GM18873 (cell line): ENCODE data around the gene GPR42.
"Not testable (repeated sequence)": the region's sequence is repeated elsewhere in the genome, so short reads cannot be mapped to it uniquely, and the experiment has no call there.

Experiments used
- ATAC-seq: cut with Tn5 transposase; IDR thresholded peaks from one replicate; pipeline ENCODE4 v1.9.1; 2021; ENCODE audit warnings: mild to moderate bottlenecking, moderate library complexity, moderate number of reproducible peaks; ENCODE audit not compliant: unreplicated experiment, low FRiP score

Gene GPR42

DNA sequence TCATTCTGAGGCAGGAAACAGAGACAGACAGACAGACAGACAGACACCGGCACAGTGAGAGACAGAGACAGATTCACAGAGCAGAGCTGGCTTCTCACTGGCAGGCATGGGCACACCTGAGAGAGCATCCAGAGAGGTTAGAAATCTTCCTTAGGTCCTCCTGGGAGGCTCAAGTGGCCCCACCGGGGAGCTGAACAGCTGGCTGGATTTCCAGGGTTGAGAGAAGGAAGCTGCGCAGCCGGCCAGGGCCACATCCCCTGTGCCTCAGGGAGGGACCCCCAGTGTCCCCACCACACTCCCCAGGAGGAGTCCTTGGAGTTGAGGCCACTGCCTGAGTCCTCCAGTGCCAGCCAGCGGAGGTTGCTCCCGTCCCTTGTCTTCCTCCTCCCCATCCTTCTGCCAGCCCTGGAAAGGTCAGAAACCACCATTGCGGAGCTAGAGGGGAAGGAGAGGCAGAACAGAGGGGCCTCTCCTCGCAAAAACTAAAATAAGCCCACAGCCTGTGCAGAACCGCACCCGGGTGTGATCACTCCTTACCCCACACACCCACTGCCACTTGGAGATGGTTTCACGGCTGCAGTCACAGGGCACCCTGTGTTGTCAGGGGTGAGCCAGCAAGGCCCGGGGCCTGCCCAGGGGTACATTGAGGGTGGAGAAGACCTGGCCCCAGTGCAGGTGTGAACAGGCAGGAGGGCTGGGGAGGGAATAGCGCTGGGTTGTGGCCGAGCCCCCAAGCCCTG, 8.4 kb upstream of the GPR42 start:
- no peak for ATAC-seq

DNA sequence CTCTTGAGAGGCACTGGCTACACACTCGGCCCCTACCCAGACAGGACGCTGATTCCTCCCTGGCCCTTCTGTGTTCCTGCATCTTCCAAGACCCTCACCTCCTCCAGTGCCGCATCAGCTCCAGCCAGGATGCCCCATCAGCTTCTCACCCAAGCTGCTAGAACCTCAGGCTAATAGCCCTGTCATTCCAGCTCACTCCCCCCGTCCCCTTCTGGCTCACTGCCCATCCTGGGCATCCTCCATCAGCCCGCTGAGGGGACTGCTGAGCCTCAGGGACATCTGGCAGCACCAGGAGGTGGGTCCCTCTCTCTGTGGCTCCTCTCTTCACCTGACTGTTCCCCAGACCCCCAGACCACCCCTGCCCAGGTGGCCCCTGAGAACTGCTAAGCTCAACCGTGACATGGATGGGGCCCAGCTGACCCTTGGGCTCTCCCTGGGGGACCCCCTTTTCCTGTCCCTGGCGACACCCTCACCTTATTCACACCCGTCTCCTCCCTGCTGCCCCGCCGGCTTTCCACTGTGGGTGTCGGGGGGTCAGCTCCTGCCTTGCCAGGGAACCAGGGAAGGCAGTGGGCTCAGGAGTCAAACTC, 7.8 kb upstream of the GPR42 start:
- no peak for ATAC-seq

DNA sequence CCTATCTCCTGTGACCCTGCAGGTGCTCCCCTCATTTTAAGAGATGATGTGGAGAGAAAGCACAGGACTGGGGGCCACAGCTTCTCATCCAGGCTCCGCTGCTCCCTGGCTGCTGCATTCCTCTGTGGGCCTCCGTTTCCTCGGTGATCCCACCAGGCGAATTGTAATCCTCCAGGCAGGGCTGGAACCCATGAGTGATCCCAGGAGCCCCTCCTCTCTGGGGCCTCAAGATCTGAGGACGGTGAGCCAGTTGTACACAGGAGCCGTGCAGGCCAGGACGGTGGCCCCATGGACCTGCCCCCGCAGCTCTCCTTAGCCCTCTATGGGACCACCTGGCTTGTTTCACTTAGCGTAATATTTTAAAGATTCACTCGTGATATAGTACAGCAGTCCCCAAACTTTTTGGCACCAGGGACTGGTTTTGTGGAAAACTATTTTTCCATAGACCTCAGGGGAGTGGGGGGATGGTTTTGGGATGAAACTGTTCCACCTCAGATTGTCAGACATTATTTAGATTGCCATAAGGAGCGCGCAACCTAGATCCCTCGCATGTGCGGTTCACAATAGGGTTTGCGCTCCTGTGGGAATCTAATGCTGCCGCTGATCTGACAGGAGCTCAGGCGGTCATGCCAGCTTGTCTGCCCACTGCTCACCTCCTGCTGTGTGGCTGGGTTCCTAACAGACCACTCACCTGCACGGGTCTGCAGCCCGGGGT, 7.0 kb upstream of the GPR42 start:
- no peak for ATAC-seq

DNA sequence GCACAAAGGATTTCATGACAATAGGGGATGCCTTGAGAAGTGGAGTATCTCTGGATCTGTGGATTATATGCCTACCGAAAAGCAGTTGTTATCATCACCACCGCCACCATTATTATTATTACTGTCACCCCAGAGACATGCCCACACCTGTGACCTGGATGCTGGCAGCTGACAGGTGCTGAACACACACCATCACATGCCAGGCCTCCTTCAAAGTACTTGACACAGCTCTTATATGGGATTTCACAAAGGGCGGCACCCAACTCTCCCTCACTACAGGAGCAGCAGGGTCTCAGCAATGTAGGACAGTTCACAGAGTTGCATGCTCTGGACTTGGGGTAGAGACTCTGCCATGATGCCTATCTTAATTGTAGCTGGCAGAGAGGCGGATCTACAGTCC, 5.6 kb upstream of the GPR42 start:
- ATAC-seq = no peak

DNA sequence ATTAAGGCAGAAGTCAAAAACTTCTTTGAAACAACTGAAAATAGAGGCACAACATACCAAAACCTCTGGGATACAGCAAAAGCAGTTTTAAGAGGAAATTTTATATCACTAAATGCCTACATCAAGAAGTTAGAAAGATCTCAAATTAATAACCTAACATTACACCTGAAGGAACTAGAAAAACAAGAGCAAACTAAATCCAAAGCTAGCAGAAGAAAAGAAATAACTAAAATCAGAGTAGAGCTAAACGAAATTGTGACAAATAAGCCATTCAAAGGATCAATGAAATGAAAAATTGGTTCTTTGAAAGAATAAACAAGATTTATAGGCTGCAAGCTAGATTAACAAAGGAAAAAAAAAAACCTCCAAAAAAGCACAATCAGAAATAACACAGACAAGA, 2.5 kb upstream of the GPR42 start:
- no peak for ATAC-seq

DNA sequence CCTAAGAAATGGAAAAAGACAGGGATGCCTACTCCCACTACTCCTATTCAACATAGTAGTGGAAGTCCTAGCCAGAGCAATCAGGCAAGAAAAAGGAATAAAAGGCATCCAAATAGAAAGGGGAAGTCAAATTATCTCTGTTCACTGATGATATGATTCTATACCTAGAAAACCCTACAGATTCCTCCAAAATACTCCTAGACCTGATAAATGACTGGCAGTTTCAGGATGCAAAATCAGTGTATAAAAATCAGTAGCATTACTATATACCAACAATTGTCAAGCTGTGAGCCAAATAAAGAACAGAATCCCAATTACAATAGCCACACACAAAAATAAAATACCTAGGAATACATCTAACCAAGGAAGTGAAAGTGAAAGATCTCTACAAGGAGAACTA, 1.3 kb upstream of the GPR42 start:
- ATAC-seq = no peak

DNA sequence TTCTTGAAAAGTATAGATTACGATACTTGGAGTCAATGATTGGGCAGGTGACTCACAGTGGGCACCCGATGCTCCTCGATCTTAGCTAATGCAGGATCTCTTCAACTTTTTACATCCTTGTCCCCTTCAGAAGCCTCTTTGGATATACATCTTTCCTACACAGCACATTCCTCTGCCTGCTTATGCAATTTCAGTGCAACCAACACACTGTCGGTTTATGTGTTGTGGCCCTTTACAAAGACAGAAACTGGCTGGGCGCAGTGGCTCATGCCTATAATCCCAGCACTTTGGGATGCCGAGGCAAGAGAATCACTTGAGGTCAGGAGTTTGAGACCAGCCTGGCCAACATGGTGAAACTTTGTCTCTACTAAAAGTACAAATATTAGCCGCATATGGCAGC, 2.6 kb downstream of the GPR42 start:
- no peak for ATAC-seq

DNA sequence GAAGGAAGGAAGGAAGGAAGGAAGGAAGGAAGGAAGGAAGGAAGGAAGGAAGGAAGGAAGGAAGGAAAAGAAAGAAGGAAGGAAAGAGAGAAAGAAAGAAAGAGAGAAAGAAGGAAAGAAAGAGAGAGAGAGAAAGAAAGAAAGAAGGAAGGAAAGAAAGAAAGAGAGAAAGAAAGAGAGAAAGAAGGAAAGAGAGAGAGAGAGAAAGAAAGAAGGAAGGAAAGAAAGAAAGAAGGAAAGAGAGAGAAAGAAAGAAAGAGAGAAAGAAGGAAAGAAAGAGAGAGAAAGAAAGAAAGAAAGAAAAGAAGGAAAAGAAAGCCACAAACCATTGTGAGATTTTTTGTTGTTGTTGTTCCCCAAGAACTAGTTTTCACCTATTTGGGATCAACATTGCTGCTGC, 3.2 kb downstream of the GPR42 start:
- not testable (repeated sequence) for ATAC-seq

DNA sequence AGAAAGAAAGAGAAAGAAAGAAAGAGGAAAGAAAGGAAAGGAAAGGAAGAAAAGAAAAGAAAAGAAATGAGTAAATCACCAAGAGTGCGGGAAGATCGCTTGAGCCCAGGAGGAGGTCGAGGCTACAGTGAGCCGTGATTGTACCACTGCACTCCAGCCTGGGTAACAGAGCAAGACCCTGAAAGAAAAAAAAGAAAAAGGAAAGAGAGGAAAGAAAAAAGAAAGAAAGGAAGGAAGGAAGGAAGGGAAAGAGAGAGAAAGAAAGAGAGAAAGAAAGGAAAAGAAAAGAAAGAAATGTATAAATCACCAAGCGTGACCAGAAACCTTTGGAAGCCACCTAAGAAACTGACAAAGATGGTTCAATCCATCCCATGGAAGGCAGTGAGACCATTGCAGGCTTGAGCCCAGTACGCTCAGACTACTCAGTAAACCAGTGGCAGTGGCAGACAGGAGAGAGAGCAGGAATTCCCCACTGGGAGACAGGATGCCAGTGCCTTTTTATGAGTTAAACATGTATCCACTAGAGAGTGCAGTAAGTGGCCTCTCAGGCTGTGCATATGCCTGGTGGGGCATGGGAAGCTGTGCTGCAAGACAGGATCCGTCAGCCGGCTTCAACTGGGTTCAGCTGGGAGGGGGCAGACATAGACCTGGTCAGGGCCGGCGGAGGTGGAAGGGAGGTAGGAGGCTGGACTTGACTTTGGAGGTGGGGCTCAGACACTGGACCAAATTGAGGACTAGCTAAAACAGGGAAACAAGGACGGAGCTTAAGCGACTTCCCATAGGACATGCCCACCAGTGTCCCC, 4.8 kb downstream of the GPR42 start:
- ATAC-seq = no peak

DNA sequence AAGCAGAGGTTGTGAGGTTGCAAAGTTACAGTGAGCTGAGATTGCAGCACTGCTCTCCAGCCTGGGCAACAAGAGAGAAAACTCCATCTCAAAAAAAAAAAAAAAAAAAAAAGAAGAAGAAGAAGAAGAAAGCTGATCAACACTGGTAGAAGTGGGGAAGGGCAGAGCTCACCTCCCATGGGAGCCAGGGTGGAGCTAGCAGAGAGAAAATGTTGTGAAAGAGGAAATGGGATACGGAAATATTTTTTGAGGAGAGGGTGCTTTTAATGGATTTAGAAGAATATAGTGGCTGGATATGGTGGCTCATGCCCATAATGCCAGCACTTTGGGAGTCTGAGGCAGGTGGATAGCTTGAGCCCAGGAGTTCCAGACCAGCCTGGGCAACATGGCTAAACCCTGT, 6.8 kb downstream of the GPR42 start:
- no peak for ATAC-seq

DNA sequence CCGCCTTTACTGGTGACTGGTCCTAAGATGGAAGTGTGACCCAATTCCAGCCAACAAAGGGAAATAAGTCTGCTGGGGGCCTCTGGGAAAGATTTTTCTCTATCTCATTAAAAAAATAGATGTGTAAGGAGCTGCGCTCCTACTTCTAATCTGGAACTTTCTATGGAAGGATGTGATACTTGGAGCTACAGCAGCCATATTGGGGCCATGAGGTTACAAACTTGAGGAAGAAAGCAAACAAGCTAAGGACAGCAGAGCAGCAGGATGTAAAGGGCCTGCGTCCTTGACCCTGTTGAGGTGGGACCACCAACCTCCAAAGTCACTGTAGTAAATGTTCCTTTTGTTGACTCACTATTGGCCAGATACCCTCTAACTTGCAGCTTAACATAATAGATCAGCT, 7.5 kb downstream of the GPR42 start:
- ATAC-seq = no peak

DNA sequence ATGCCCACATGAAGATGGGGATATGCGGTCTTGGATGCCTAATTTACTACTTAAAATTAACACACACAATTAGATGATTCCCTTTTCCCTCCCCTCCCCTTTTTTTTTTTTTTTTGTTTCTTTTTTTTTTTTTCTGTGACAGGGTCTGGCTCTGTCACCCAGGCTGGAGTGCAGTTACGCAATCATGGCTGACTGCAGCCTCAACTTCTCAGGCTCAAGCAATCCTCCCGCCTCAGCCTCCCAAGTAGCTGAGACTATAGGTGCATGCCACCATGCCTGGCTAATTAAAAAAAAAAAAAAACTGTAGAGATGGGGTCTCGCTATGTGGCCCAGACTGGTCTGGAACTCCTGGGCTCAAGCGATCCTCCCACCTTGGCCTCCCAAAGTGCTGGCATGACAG, 8.7 kb downstream of the GPR42 start:
- not testable (repeated sequence) for ATAC-seq

DNA sequence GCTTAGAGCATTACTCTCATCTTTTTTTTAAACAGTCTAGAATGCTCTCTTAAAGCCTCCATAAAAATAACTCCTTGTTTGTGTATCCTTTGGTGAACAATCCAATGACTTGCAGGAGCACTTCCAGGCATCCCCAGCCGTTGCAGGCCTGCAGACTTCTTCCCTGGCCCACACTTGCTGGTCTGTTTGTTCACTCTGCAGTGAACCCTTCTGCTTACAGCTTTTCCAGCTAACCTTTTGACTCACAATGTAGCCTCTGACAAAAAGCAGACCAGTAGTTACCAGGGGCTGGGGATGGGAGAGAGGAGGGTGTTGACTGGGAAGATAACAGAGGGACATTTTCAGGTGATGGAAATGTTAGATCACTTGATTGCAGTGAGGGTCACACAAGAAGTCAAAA, 9.1 kb downstream of the GPR42 start:
- ATAC-seq = no peak

DNA sequence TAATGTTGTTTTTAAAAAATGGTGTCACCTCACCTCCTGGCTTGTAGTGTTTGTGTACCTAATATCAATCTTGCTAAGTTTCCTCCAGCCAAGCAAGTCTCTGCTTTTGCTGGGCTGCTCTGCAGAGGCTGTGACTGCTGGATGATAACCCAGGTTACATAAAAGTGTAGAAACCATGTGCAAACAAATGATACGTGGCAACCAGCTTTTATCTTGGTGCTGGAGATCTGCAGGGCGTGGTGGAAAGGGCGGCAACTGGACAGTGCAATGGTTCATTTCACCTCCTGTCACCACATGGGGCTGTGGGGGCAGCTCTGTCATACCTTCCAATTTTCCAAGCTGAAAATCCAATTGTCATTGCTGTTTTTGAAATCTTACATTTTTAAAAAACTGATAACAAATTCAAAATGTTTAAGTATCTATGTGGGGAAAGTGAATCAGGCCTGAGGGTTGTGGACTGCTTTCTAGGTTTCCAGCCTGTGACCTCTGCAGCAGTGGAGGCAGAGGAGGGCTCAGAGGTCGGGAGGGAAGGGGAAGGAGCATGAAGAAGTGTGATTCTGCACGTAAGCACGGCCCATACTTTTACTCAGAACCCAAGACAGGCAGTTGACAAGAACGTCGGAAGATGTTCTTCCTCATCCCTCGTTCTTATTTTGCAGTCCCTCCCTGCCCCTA, 9.7 kb downstream of the GPR42 start:
- no peak for ATAC-seq

DNA sequence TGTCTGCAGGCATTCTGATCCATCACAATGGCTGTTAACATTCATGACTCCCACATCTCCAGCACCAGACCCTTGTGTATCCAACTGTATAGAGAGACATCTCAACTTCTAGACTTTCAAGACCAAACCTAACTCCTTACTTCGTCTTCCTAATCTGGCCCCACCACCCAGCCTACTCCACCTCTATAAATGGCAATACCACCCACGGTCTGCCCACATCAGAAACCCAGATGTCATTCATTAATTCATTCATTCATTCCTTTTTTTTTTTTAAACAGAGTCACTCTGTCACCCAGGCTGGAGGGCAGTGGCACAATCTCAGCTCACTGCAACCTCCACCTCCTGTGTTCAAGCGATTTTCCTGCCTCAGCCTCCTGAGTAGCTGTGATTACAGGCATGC, 10.4 kb downstream of the GPR42 start:
- ATAC-seq = no peak

DNA sequence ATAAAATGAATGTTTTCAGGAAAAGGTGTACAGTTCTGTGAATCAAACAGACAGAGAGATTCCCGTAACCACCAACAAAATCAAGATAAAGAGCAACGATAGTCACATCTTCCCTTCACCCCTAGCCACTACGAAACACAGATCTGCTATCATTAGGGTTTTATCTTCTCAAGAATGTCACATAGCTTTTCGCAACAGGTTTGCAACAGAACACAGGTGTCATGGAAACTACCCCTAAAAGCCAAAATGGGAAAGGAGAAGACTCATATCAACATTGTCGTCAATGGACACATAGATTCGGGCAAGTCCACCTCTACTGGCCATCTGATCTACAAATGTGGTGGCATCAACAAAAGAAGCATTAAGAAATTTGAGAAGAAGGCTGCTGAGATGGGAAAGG, 11.1 kb downstream of the GPR42 start:
- ATAC-seq = no peak

DNA sequence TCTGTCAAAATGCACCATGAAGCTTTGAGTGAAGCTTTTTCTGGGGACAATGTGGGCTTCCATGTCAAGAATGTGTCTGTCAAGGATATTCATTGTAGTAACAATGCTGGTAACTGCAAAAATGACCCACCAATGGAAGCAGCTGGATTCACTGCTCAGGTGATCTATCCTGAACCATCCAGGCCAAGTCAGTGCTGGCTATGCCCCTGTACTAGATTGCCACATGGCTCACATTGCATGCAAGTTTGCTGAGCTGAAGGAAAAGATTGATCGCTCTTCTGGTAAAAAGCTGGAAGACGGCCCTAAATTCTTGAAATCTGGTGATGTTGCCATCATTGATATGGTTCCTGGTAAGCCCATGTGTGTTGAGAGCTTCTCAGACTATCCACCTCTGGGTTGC, 12.7 kb downstream of the GPR42 start:
- ATAC-seq = no peak

DNA sequence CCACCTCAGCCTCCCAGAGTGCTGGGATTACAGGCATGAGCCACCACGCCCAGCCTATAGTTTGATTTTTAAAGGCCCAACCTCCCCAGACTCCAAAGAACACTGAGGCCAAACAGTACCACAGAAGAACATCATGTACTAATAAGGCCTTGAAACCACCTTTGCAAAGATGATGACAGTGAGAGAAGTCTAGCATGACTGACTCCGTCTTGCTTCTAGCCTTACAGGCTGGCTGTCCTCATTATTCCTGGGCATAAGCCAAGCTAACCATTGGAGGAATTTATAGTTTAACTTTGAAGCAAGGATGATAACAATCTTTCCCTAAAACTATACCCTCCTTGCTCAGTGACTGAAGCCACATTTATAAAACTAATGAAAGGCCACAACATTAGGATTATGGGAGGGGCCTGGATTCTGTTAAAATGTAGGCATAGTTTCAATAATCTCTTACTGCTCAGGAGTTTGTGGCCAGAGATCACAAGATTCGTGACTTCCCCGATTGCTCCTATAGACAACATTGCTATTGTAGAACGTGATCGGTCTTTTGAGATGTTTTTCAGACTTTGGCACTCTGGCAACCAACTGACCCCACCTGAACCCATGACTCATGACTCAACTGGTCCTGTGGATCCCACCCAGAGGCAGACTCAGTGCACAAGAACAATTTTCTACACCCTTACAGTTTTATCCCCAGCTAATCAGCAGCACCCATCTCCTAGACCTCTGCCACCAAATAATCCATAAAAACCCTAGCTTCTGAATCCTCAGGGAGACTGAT, 17.6 kb downstream of the GPR42 start:
- ATAC-seq = no peak

DNA sequence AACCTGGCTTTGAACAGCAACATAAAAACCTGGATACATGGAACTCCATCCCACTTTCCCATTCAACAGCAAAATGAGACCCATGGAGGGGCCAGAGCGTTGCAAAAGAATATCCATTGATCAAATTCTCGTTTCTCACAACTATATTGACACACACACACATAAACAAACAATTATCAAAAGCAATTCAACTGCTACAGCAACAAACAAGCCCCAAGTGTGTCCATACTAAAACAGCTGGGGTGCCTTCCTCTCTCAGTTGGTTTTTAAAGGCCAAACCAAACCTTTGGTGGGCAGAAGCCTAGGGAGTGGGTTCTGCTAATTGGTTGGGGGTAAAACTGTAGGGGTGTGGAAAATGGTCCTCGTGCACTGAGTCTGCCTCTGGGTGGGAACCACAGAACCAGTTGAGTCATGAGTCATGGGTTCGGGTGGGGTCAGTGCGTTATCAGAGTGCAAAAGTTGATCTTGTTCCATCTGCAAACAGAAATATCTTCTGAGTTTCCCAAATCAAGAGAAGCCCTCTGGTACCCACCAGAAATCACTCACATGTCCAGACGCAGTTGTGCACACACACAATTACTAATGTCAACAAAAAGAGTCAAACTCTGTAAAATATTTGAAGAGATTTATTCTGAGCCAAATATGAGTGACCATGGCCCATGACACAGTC, 18.5 kb downstream of the GPR42 start:
- ATAC-seq = no peak
